HG02588 (cell line): ENCODE data around the gene GSPT2.
"Not testable (repeated sequence)": the region's sequence is repeated elsewhere in the genome, so short reads cannot be mapped to it uniquely, and the experiment has no call there.

ENCODE experiments used
- ATAC-seq: cut with Tn5 transposase; IDR thresholded peaks from one replicate; pipeline ENCODE4 v1.9.1; 2021; ENCODE audit warnings: mild to moderate bottlenecking, moderate library complexity; ENCODE audit not compliant: unreplicated experiment

GSPT2 gene

DNA sequence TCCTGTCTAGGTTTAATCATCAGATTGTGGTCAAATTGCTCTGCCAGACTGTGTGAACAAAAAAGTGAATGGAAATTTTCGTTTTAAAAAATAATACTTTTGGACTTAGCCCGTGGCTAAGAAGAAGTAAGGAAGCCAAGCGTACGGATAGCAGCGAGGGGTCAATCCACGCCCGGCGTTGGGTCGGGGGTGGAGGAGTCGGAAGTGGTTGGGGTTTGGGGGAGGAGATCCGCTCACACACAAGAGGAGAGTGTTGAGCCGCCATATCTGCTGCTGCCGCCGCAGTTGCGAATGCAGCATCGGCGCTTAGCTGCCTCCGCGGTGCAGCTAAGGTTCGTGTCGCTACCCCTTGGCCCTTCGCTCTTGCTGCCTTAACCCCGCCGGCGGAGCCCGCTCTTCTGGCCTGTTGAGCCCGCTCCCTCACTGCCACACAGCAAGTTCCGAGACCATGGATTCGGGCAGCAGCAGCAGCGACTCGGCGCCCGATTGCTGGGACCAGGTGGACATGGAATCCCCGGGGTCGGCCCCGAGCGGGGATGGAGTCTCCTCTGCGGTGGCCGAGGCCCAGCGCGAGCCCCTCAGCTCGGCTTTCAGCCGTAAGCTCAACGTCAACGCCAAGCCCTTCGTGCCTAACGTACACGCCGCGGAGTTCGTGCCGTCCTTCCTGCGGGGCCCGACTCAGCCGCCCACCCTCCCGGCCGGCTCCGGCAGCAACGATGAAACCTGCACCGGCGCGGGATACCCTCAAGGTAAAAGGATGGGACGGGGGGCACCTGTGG is at the start of gene GSPT2:
Gene GSPT2, plus strand, starts transcription at position 264 of the 779 bp plus-strand sequence. Its CDS starts 185 bp downstream, at position 449.
- peak; percentile 97 for ATAC-seq

DNA sequence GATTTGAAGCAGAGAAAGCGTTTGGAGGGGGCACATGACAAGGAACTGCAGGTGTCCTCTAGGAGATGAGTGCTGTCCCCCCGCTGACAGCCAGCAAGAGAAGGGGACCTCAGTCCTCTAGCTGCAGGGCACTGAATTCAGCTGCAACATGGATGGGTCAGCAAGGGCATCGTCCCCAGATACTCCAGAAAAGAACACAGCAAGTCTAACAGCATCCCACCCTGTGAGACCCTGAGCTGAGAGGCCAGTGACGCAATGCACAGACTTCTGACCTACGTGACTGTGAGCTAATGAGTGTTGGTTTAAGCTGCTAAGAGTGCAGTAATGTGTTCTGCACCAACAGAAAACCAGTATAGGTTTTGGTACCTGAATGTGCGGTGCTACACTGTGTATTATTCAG is 49.0 kb upstream of the GSPT2 start:
- no peak for ATAC-seq

DNA sequence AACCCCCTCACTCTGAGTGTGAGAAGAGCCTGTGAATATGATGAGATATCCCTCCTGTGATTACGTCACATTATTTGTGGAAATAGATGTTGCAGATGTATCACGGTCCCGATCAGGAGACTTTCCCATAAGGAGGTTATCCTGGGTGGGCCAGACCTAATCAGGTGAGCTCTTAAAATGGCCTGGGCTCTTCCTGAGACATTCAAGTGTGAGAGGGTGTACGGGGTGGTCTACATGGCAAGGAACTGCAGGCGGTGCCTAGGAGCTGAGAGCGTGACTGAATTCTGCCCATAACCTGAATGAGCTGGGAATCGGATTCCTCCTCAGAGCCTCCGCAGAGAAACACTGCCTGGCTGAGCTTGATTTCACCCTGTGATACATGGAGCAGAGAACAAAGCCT is 45.8 kb upstream of the GSPT2 start:
- ATAC-seq: no peak

DNA sequence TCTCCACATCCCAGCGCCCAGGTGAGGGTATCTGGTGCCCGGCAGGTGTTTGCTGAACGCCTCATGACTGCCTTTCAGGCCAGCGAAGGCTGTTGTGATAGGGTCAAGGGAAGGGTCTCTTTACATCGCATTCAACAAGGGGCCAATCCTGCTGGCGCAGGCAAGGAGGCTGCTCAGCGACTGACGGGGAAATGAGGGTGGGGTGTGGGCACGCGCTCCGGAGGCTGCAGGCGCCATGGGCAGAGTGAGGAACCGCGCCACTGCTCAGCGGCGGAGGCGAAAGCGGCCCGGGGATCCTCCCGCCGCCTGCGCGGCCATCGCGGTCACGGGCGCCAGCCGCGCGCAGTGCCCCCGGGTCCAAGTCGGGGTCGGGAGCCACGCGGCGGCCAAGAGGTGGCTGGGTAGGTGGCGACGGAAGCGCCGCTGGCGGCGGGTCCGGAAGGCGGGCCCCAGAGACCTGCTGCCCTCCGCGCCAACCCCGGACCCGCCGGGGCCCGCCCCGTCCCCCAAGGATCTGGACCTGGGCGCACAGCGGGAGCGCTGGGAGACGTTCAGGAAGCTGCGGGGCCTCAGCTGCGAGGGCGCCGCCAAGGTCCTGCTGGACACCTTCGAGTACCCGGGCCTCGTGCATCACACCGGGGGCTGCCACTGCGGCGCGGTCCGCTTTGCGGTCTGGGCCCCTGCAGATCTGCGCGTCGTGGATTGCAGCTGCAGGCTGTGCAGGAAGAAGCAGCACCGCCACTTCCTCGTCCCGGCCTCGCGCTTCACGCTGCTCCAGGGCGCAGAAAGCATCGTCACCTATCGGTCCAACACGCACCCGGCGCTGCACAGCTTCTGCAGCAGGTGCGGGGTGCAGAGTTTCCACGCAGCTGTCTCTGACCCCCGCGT is 32.7 kb upstream of the GSPT2 start, which contains the start of gene CENPVL1:
Gene CENPVL1, plus strand, starts transcription at position 236 of the 888 bp plus-strand sequence. Its CDS starts 0 bp downstream, at position 236.
- not testable (repeated sequence) for ATAC-seq

DNA sequence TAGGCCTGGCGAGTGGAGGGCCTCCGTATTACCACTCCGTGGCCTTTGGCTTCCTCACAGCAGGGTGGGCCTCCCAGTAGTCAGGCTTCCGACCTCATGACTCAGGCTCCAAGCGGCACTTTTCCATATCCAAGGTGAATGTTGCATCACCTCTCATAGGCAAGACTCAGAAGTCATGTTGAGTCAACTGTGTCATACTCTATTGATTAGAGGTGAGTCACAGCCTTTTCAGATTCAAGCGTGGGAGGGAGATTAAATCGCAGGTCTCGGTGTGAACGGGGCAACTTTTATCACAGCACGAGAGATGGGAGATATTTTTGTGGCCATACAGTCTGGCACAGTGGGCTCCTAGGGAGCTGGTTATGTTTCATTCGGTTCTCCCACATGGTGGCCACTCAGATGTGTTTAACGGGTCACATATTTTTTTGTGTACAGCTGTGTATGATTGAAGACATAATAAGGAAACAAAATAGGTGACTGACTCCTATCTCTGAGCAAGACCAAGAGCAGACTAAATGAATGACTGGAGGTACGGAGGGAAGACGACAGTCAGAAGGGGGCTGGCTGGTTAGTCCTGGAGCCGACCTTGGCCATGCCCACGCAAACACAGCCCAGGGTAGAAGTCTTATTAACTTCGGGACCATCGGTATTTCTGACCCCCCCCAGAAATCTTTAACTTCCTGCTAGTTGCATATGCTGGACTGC is 30.1 kb upstream of the GSPT2 start:
- not testable (repeated sequence) for ATAC-seq

DNA sequence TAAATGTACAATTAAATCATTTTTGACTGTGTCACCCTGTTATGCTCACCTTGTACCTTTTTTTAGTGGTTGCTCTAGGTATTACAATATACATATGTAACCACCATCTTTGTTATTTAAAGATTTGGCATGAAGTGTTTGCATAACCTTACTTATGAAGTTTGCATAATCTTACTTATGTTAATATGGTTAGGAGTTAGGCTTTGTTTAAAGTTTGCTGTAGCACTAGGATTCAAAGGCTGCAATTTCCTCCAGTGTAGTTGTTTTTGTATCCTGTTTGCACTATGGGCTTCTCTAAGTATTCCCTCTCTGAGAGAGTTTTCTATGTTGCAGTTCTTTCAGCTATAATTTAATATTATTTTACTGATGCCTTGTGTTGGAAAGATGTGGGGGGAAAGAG is 15.0 kb upstream of the GSPT2 start:
- no peak for ATAC-seq

DNA sequence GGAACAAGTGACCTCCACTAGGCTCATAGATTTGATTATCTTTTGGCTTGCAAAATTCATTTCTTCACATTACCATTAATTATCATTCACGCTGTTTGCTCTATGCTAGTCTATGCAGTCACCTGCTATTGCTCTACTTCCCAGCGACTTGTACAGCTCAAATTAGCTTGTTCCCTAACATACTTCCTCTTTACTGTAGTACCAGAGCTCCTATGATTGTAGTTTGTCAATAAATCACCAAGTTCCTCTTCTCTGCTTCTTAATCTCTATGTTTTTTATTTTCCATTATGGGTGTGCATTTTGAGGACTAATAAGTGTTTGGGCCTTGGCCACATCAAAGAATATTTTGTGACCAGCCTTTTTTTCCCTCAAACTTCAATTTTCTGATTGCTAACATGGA is 6.2 kb upstream of the GSPT2 start:
- ATAC-seq: no peak

DNA sequence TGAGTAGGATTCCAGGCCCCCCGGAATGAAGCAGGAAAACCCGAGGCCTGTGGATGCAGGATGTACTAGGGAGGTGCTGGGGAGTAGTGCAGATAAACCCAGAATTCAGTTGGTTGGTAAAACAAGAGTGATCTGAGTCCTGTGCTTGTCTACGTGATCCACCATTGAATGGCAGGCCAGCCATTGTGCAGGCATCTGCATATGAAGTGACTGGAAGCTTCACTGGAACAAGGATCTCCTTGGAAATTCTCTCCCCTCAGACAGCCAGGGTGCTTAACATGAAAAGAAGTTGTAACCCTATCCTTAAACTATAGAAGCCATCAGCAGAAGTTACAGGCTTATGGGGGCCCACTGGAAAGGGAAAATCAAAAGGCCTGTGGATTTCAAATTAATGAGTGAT is 656 bp upstream of the GSPT2 start:
- ATAC-seq: no peak

DNA sequence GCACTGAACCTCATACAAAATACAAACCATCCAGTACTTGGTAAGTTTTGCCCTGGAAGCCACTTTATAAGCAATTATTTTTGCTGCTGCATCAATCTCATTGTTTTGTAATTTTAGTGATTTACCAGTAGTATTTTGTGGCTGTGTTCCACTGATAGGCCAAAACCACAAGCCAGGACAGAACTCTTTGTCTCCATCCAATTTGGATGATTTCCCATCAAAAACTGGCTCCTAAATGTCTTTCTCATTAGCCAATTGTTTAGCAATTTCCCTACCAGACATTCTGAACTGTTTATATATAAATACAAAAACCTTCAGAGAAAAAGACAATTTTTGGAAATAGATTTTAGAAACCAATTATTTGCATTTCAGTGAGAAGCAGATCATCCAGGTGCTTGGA is 4.4 kb downstream of the GSPT2 start:
- no peak for ATAC-seq

DNA sequence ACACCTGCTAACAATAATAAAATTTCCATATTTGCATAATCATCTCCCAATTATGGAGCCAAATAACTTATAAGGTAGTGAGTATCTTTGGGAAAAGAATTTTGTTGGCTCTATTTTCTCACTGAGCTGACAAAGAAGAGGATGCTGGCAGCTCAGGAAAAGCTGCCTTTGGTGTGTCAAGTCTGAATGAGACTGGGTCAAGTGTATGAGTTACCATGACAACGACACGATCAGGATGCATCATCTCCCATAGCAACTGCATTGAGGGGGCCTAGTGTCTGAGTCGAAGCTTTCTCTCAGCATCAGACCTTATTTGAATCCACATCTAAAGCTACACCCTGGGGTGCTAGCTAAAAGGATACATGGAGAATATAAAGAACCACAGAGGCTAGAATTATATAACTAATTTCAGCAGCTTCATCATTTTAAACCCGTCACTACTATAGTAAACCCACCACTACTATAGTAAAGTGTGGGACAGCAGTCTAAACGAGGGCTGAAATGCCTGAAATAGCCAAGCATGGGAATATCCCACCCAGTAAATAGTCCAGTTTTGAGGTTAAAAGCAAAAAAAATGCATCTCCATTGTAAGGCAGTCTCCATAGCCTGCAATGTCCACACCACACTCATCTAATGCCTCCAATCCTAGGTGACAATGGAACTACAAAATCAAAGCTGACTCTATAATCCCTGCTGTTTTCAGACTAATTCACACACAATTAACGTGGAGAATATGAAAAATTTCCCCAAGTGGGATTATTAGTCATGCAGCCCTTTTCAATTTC is 16.0 kb downstream of the GSPT2 start:
- ATAC-seq: no peak

DNA sequence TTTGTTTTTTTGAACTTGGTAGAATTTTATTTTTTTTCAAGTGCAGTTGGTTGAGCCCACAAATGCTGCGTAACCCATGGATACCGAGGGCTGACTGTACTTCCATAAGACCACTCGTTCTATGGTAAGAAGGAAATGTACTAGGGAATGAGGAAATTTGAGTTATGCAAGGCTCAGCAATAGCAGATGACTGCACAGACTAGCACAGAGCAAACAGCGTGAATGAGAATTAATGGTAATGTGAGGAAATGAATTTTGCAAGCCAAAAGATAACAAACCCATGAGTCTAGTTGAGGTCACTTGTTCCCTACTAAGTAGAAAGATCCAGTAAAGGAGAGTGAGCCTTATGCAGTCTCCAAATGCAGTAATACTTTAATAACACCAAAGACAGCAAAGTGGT is 17.4 kb downstream of the GSPT2 start:
- ATAC-seq: no peak

DNA sequence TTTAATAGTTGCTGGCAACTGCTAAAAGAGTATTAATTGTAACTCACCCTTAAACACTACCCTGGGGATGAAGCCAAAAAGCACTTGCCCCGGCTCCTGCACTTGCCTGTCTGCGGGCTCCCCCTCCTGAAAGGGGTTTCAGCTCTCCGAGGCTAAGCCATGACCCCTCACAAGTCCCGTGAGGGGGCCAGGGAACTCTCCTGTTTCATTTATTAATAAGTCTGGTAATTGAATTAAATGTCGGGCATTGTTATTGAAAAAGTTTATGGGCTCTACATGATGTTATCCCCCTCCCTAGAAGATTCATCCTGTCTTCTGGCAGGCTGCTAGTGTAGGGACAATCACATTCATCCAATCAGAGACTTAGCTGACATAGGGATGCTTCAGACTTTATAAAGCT is 23.3 kb downstream of the GSPT2 start:
- ATAC-seq: no peak

DNA sequence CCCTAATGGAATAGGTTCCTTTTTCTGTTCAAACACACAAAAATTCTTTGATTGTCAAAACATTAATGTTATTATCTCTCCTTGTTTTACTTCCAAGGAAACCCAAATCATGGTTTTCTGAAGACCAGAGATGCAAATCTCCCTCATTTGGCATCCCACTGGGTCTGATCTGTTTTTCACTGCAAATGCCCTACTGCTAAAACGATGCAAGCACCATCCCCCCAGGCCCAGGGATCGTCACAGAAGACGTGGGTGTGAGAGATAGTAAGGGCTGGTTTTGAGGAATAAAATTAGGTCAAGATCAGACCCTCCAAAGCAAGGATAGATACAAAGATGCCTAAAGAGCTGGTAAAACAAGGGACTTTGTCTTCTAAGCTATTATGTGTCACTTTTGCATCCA is 33.6 kb downstream of the GSPT2 start:
- no peak for ATAC-seq

DNA sequence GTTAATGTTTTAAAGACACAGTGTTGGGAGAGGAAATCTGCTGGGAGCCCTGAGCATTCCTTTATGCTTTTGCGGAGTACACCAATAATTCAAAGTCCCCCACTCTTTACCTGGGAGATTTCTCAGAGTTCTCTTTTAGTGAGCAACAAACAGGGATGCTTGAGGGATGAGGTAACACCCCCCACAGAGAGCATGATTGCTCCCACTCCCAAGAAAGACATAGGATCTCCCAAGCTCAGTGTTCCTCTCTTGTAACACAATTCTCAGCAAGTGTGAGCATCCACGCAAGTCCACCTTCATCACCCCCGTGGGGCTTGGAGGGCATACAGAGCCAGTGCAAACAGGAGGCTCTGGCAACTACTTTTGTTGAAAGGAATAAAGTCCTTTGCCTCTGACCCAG is 36.1 kb downstream of the GSPT2 start:
- ATAC-seq: no peak

DNA sequence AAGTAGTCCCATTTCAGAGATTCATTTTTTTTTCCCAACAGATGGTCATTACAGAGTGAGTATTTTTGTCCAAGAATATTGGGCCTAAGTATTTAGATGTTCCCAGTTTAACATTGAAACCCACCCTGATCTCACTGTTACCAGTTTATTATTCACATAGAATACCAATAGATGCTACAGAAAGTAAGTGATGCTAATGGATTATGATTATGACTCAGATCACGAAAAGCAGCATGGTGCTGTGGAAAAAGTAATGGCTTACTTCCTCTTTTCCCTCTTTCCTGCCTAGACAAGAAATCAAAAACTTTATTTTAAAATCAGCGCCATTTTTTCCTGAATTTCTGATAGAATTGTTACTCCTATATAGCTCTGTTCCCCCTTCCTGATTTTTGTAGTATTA is 51.9 kb downstream of the GSPT2 start:
- no peak for ATAC-seq
